ENCODE results near the gene ANKS6.
"Not testable (repeated sequence)": the region's sequence is repeated elsewhere in the genome, so short reads cannot be mapped to it uniquely, and the experiment has no call there.

ANKS6 gene

DNA sequence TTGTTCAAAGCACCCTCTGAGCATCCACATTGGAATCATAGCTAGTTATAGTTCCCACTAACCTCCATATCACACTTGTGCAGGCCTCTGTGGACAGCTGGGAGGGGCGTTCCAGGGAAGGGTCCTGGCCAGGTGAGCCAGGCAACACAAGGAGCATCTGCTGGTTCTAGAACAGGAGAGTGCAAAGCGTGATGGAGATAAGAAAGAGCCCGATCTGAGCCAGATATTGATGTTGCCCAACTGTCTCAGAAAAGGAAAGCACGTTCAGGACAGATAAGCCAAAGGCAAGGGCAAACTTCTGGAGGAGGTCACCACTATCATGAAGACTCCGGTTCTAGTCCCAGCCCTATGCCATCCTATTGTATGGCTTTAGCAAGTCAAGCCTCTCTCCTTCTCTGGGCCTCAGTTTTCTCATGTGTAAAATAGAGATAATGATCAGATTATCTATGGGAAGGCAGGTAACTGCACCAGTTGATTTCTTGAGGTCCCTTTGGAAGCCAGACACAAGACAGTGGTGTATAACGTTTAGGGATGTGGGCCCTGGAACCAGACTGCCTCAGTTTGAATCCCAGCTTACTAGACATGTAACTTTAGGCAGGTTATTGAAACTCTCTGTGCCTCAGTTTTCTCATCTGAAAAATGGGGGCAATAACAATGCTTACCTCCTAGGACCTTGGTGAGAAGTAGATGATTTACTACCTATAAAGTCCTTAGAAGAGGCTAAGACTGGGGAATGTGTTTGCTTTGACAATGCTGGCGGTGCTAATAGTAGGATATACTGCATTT is 107.5 kb downstream of the ANKS6 start:
- no peak for DNase-seq
- in situ Hi-C loops (cut with MboI; ENCODE audit: low pct_unique_long_range_greater_than_20kb, low sequenced_read_pairs), result no loop called here

DNA sequence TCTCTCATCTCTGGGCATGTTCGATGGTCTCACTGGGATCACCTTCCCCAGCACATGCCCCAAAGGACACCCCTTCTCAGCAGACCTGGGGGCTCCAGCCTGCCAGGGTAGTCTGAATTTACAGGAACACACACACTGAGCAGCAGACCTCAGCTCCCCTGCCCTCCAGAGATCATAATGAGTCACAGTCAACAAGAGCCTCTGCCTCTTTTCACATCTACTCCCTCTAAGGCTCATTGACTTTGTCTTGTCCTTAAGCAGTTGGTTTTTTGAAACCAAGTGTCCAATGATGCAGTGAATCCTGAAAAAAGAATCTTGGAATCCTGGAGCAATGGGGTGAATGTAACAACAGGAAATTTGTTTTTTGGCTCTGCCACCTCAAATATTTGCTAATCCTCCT is 108.4 kb downstream of the ANKS6 start:
- DNase-seq, result no peak
- in situ Hi-C loops (cut with MboI; ENCODE audit: low pct_unique_long_range_greater_than_20kb, low sequenced_read_pairs), result no loop called here

DNA sequence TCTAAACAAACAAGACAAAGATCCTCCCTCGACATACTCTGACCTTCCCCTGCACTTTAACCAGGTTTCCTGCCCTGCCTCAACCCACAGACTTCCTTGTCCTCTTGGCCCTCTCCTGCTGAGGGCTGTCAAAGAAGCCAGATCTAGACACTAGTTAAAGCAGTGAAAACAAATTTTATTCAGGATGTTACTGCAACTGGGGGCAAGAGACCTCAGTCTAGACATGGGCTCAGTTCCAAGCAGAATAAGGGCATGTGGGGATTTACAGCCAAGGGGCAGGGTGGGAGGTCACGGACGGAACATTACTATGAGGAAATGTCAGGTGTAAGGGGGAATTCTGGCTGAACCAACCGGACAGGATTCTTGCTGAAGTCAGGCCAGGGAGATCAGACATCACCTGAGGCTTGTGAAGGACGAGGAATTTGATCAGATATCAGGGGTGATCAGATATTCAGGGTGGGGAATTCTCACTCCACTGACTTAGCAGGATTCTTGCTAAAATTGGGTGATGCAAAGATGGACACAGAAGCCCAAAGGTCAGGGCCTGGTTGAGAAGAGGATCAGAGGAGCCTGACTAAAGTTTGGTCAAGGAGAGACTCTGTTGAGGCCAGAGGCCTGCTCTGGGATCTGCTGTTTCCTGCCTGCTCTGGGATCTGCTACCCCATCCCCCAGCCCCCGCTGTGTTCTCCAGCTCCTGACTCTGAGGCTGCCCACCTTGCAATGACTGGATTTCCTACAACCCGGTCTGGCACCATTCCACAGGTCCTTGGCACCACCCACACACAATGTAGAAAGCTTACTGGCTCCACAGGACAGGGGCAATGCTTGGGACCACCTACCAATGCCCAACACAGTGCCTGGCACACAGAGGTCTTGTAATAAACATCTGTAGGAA is 109.1 kb downstream of the ANKS6 start:
- in situ Hi-C loops (cut with MboI; ENCODE audit: low pct_unique_long_range_greater_than_20kb, low sequenced_read_pairs), result no loop called here
- no peak for DNase-seq

DNA sequence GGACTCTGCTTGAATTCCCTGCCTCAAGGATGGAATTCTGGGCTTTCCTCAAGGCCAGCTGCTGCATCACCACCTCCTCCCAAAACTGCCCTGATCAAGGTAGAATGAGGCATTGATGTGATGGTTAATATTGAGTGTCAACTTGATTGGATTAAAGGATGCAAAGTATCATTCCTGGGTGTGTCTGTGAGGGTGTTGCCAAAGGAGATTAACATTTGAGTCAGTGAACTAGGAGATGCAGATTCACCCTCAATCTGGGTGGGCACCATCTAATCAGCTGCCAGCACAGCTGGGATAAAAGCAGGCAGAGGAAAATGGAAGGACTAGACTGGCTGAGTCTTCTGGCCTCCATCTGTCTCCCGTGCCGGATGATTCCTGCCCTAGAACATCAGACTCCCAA is 111.5 kb downstream of the ANKS6 start:
- in situ Hi-C loops (cut with MboI; ENCODE audit: low pct_unique_long_range_greater_than_20kb, low sequenced_read_pairs), result not testable (repeated sequence)

More for the DNA sequence above, 111.5 kb downstream of the ANKS6 start:
- DNase-seq, result not testable (repeated sequence)
